Keratinocyte (primary cell): ENCODE measurements around the gene SH3PXD2B. TPM values are rescaled to one million over a fixed set of nuclear protein-coding genes. Genes with fewer than 3 reads are reported as not detected.

Source experiments
- DNase-seq: peaks from one replicate; pipeline ENCODE4 v3.0.0-alpha.2; 2011; ENCODE audit warnings: low read depth, missing footprints, low spot score
- FAIRE-seq: peaks from 2 replicates; lab custom pipeline; 2011; peaks lifted over from hg19 to GRCh38; lab: Jason Lieb, UNC
- H2AFZ ChIP-seq: 2 replicates; pipeline ENCODE4 v1.6.0; 2012; ENCODE audit warnings: low read length, control low read depth, inconsistent platforms; ENCODE audit not compliant: control insufficient read depth
- H3K27ac ChIP-seq: 2 replicates; pipeline ENCODE4 v1.5.1; 2011; ENCODE audit warnings: low read length; ENCODE audit not compliant: control insufficient read depth, insufficient read depth
- H3K27me3 ChIP-seq: 3 replicates; pipeline ENCODE4 v1.6.0; 2011; ENCODE audit warnings: low read length; ENCODE audit not compliant: control insufficient read depth, insufficient read depth; ENCODE audit errors: extremely low read depth
- H3K36me3 ChIP-seq, 2 experiments: 2 replicates in 1 of 2; 3 replicates in 1 of 2; pipeline ENCODE4 v1.5.1; 2011; ENCODE audit warnings: low read length in 2 of 2, mild to moderate bottlenecking in 1 of 2; ENCODE audit not compliant: control insufficient read depth in 2 of 2, insufficient read depth in 2 of 2; ENCODE audit errors: extremely low read depth in 1 of 2
- H3K4me1 ChIP-seq: 3 replicates; pipeline ENCODE4 v1.5.1; 2011; ENCODE audit warnings: low read length; ENCODE audit not compliant: control insufficient read depth, insufficient read depth; ENCODE audit errors: extremely low read depth
- H3K4me2 ChIP-seq: 3 replicates; pipeline ENCODE4 v1.6.0; 2011; ENCODE audit warnings: low read depth, low read length; ENCODE audit not compliant: control insufficient read depth, insufficient read depth; ENCODE audit errors: extremely low read depth
- H3K4me3 ChIP-seq, 3 experiments: fragments of 200-600 bp in 1 of 3; sonication (generic) in 1 of 3; 2 replicates in 2 of 3; 3 replicates in 1 of 3; pipeline ENCODE4 v1.5.1; 2011 to 2016; ENCODE audit warnings: low read length in 3 of 3, mild to moderate bottlenecking in 3 of 3, control low read depth in 2 of 3, inconsistent platforms in 1 of 3, low read depth in 1 of 3, mixed read lengths in 1 of 3, mixed run types in 1 of 3, moderate library complexity in 1 of 3; ENCODE audit not compliant: control insufficient read depth in 2 of 3, insufficient read depth in 2 of 3; ENCODE audit errors: extremely low read depth in 1 of 3
- H3K79me2 ChIP-seq: 2 replicates; pipeline ENCODE4 v1.6.0; 2012; ENCODE audit warnings: low read length; ENCODE audit not compliant: control insufficient read depth, insufficient read depth
- H3K9ac ChIP-seq: 3 replicates; pipeline ENCODE4 v1.6.0; 2011; ENCODE audit warnings: low read length; ENCODE audit not compliant: control insufficient read depth, insufficient read depth; ENCODE audit errors: extremely low read depth
- H3K9me1 ChIP-seq: 3 replicates; pipeline ENCODE4 v1.6.0; 2011; ENCODE audit warnings: low read length; ENCODE audit not compliant: control insufficient read depth, insufficient read depth; ENCODE audit errors: extremely low read depth
- H3K9me3 ChIP-seq: 2 replicates; pipeline ENCODE4 v1.5.1; 2012; ENCODE audit warnings: low read depth, low read length; ENCODE audit not compliant: control insufficient read depth
- H4K20me1 ChIP-seq: 3 replicates; pipeline ENCODE4 v1.6.0; 2011; ENCODE audit warnings: low read length; ENCODE audit not compliant: control insufficient read depth, insufficient read depth; ENCODE audit errors: extremely low read depth
- EZH2 ChIP-seq: IDR thresholded peaks from one replicate; pipeline ENCODE4 v1.6.1; 2012; ENCODE audit warnings: inconsistent platforms, mild to moderate bottlenecking, low read length, moderate library complexity
- dilution Hi-C: fragments of 300-500 bp; cut with MboI; formaldehyde crosslinking; loops from one replicate; pipeline ENCODE4 v1.7.0; 2020; ENCODE audit warnings: low sequenced_read_pairs; ENCODE audit not compliant: extremely low pct_ligation_motif_present
- polyA plus RNA-seq, 5 experiments: library from polyadenylated mRNA; depleted of rRNA in 3 of 5; stranded (reverse) in 3 of 5; stranded (forward) in 1 of 5; unstranded in 1 of 5; fragments of >200 nt; gene quantifications; 1 replicate in 1 of 5; 2 replicates in 3 of 5; 3 replicates in 1 of 5; pipeline versions ENCODE4 v1.2.1 to v1.2.3, GENCODE V29; 2011 to 2012; ENCODE audit warnings: missing spikeins in 2 of 5, low read depth in 1 of 5, low replicate concordance in 1 of 5
- TF ChIP-seq, protein P1 (sequence below), 3 experiments: IDR thresholded peaks in 1 of 3; conservative IDR thresholded peaks in 1 of 3; optimal IDR thresholded peaks in 1 of 3; 2 replicates in 2 of 3; 3 replicates in 1 of 3; pipeline versions ENCODE3 to v1.5.1; 2011; ENCODE audit warnings: low read length in 3 of 3, mild to moderate bottlenecking in 3 of 3, moderate library complexity in 2 of 3, control low read depth in 1 of 3, inconsistent platforms in 1 of 3; ENCODE audit not compliant: insufficient read depth in 2 of 3; ENCODE audit errors: extremely low read depth in 1 of 3

SH3PXD2B gene
- polyA plus RNA-seq, 1 donor (not counting 4 experiments of a cell fraction or from before 2014, with no cell fraction given), result 17.3 TPM

GRCh38 chr5:172417130-172417841 is 37.0 kb downstream of the SH3PXD2B start:
- H3K9ac ChIP-seq, result no peak overlapping the region
- TF ChIP-seq, protein P1, sequence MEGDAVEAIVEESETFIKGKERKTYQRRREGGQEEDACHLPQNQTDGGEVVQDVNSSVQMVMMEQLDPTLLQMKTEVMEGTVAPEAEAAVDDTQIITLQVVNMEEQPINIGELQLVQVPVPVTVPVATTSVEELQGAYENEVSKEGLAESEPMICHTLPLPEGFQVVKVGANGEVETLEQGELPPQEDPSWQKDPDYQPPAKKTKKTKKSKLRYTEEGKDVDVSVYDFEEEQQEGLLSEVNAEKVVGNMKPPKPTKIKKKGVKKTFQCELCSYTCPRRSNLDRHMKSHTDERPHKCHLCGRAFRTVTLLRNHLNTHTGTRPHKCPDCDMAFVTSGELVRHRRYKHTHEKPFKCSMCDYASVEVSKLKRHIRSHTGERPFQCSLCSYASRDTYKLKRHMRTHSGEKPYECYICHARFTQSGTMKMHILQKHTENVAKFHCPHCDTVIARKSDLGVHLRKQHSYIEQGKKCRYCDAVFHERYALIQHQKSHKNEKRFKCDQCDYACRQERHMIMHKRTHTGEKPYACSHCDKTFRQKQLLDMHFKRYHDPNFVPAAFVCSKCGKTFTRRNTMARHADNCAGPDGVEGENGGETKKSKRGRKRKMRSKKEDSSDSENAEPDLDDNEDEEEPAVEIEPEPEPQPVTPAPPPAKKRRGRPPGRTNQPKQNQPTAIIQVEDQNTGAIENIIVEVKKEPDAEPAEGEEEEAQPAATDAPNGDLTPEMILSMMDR (optimal IDR thresholded peaks at IDR 0.05 in 1 of 3, IDR thresholded peaks at IDR 0.05 in 1 of 3, conservative IDR thresholded peaks at IDR 0.05 in 1 of 3; ENCODE audit: extremely low read depth in 1 of 3, insufficient read depth in 2 of 3, low read length in 3 of 3), result no peak
- no peak for TF ChIP-seq EZH2
- dilution Hi-C loops, result no loop called here
- H3K36me3 ChIP-seq, result peaks cover 2 to 4% of the 10 kb centered on the region in 2 experiments
- H3K27ac ChIP-seq, result no peak overlapping the region
- no peaks in the 10 kb centered on the region for H3K79me2 ChIP-seq
- FAIRE-seq (no peak), DNase-seq (no peak)
- H3K9me3 ChIP-seq, result no peaks in the 10 kb centered on the region
- no peak overlapping the region for H2AFZ ChIP-seq
- no peak overlapping the region for H3K4me2 ChIP-seq
- no peaks in the 10 kb centered on the region for H3K9me1 ChIP-seq
- H4K20me1 ChIP-seq, result peaks cover 11% of the 10 kb centered on the region
- H3K4me3 ChIP-seq, result no peak overlapping the region
- H3K4me1 ChIP-seq, result peaks cover 72% of the 10 kb centered on the region
- H3K27me3 ChIP-seq, result no peaks in the 10 kb centered on the region

GRCh38 chr5:172415362-172416275 is 38.7 kb downstream of the SH3PXD2B start:
- TF ChIP-seq, protein P1 (optimal IDR thresholded peaks at IDR 0.05 in 1 of 3, IDR thresholded peaks at IDR 0.05 in 1 of 3, conservative IDR thresholded peaks at IDR 0.05 in 1 of 3; ENCODE audit: extremely low read depth in 1 of 3, insufficient read depth in 2 of 3, low read length in 3 of 3), result no peak
- no peak for TF ChIP-seq EZH2
- dilution Hi-C loops, result no loop called here
- no peak overlapping the region for H3K4me2 ChIP-seq
- peaks cover 0 to 2% of the 10 kb centered on the region in 2 experiments for H3K36me3 ChIP-seq
- no peak overlapping the region for H3K4me3 ChIP-seq
- H3K4me1 ChIP-seq, result peaks cover 62% of the 10 kb centered on the region
- no peak for FAIRE-seq
- no peaks in the 10 kb centered on the region for H3K9me3 ChIP-seq
- H3K27me3 ChIP-seq, result no peaks in the 10 kb centered on the region
- H2AFZ ChIP-seq, result no peak overlapping the region
- H3K27ac ChIP-seq, result no peak overlapping the region
- no peak for DNase-seq
- H4K20me1 ChIP-seq, result peaks cover 11% of the 10 kb centered on the region
- H3K9me1 ChIP-seq, result no peaks in the 10 kb centered on the region
- H3K9ac ChIP-seq, result no peak overlapping the region
- no peaks in the 10 kb centered on the region for H3K79me2 ChIP-seq
